IPS-15b (cell line): ENCODE results near the gene MECR.
A peak's percentile ranks its signal among the peaks of the same experiment; 100 is the strongest.
"Not testable (repeated sequence)": the region's sequence is repeated elsewhere in the genome, so short reads cannot be mapped to it uniquely, and the experiment has no call there.

ENCODE experiments used
- H3K27me3 ChIP-seq: one replicate; pipeline ENCODE4 v1.6.1; 2013; ENCODE audit warnings: low read length; ENCODE audit not compliant: control insufficient read depth, insufficient read depth
- H3K36me3 ChIP-seq: one replicate; pipeline ENCODE4 v1.6.1; 2013; ENCODE audit warnings: low read length; ENCODE audit not compliant: control insufficient read depth, insufficient read depth
- H3K4me1 ChIP-seq: one replicate; pipeline ENCODE4 v1.6.1; 2013; ENCODE audit warnings: mild to moderate bottlenecking, low read length; ENCODE audit not compliant: control insufficient read depth, insufficient read depth
- H3K4me3 ChIP-seq: one replicate; pipeline ENCODE4 v1.5.1; 2013; ENCODE audit warnings: low read depth, low read length
- H3K9ac ChIP-seq: one replicate; pipeline ENCODE4 v1.6.1; 2013; ENCODE audit warnings: low read depth, mild to moderate bottlenecking, low read length
- H3K9me3 ChIP-seq: one replicate; pipeline ENCODE4 v1.6.1; 2013; ENCODE audit warnings: mild to moderate bottlenecking, low read length; ENCODE audit not compliant: control insufficient read depth, insufficient read depth

The MECR gene

DNA sequence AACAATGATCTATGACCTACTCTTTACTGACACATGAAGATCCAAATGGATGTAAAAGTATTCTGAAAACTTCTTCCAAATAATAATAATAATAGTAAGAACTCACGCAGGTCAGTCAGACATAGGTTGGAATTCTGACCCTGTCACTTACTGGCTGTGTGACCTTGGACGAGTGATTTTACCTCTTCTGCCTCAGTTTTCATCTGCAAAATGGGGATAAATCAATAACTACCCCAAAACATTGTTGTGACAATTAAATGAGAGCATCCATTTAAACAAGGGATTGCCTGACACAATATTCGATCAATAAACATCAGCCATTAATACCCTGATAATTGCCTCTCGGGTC lies 556 bp downstream of the MECR start:
- Histone ChIP-seq H3K36me3 (no peaks in the 10 kb centered on the region), H3K4me3 (peak overlapping the region; percentile 61), H3K4me1 (peaks cover 16% of the 10 kb centered on the region)

GRCh38 chr1:29227511-29227910 lies 3.2 kb downstream of the MECR start:
- Histone ChIP-seq H3K9ac (no peak overlapping the region), H3K4me3 (no peak overlapping the region), H3K36me3 (no peaks in the 10 kb centered on the region)

More for the DNA sequence above, 556 bp downstream of the MECR start:
- Histone ChIP-seq H3K9ac (no peak overlapping the region), H3K9me3 (no peaks in the 10 kb centered on the region), H3K27me3 (peaks cover 30% of the 10 kb centered on the region)

DNA sequence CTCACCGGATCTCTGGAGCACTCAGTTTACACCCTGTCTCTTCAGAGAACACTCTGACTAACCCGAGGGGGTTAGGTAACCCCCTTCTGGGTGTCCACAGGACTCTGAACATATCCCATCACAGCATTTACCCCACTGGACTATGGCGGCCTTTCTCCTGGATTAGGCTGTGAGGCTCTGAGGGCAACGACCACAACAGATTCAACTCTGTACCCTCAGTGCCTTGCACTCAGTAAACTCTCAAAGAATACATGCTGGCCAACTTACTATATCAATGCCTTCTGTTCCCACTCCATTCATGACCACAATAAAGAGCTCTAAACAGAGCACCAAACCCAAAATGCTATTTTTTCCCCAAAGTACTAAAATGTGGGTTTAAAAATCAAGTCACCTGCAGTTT lies 5.4 kb downstream of the MECR start:
- no peaks in the 10 kb centered on the region for H3K9me3 ChIP-seq
- H3K9ac ChIP-seq, result no peak overlapping the region
- H3K27me3 ChIP-seq, result no peaks in the 10 kb centered on the region
- peaks cover 12% of the 10 kb centered on the region for H3K4me1 ChIP-seq
- no peak overlapping the region for H3K4me3 ChIP-seq
- no peaks in the 10 kb centered on the region for H3K36me3 ChIP-seq

More at GRCh38 chr1:29227511-29227910, 3.2 kb downstream of the MECR start:
- Histone ChIP-seq H3K27me3 (peaks cover 12% of the 10 kb centered on the region), H3K9me3 (no peaks in the 10 kb centered on the region), H3K4me1 (peaks cover 16% of the 10 kb centered on the region)

- H3K9me3 ChIP-seq, result no peaks in the 10 kb centered on the region
- H3K36me3 ChIP-seq, result no peaks in the 10 kb centered on the region
- H3K4me3 ChIP-seq, result no peak overlapping the region
- H3K27me3 ChIP-seq, result no peaks in the 10 kb centered on the region
- H3K9ac ChIP-seq, result peak overlapping the region; percentile 60
- peaks cover 7% of the 10 kb centered on the region for H3K4me1 ChIP-seq
Observed at GRCh38 chr1:29224356-29224837, 6.3 kb downstream of the MECR start.

- no peak overlapping the region for H3K9ac ChIP-seq
- H3K9me3 ChIP-seq, result no peaks in the 10 kb centered on the region
- H3K4me1 ChIP-seq, result peaks cover 7% of the 10 kb centered on the region
- H3K4me3 ChIP-seq, result no peak overlapping the region
- H3K36me3 ChIP-seq, result no peaks in the 10 kb centered on the region
- no peaks in the 10 kb centered on the region for H3K27me3 ChIP-seq
Observed at GRCh38 chr1:29223521-29223920, 7.2 kb downstream of the MECR start.

GRCh38 chr1:29222686-29223085 lies 8.0 kb downstream of the MECR start:
- Histone ChIP-seq H3K36me3 (peaks cover 2% of the 10 kb centered on the region), H3K4me1 (peaks cover 5% of the 10 kb centered on the region), H3K9me3 (no peaks in the 10 kb centered on the region), H3K27me3 (no peaks in the 10 kb centered on the region), H3K4me3 (no peak overlapping the region), H3K9ac (no peak overlapping the region)

- not testable (repeated sequence) for H3K4me3 ChIP-seq, H3K9me3 ChIP-seq, H3K9ac ChIP-seq, H3K4me1 ChIP-seq, H3K27me3 ChIP-seq, H3K36me3 ChIP-seq
Observed at GRCh38 chr1:29222260-29222659, 8.5 kb downstream of the MECR start.

GRCh38 chr1:29221296-29221695 lies 9.4 kb downstream of the MECR start:
- Histone ChIP-seq H3K4me1 (no peaks in the 10 kb centered on the region), H3K27me3 (no peaks in the 10 kb centered on the region), H3K9me3 (no peaks in the 10 kb centered on the region), H3K4me3 (no peak overlapping the region), H3K36me3 (peaks cover 5% of the 10 kb centered on the region), H3K9ac (no peak overlapping the region)

DNA sequence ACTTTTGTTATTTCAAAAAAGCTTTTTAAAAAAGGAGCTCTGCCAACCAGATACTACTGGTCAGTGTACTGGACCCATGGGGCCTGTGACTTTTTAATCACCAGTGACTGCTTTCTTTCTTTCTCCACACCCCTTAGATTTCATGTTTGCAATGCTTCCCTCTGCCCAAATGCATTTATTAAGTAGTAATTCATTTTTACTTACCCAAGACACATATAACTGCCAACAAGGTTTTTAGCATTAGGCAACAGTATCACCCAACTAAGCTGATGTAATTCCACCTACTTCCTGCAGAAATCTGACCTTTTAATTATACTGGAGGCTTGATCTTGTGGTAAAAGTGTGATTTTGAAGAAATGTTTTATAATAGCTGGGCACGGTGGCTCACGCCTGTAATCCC lies 12.5 kb downstream of the MECR start:
- no peaks in the 10 kb centered on the region for H3K9me3 ChIP-seq
- H3K4me3 ChIP-seq, result no peak overlapping the region
- H3K27me3 ChIP-seq, result no peaks in the 10 kb centered on the region
- H3K9ac ChIP-seq, result no peak overlapping the region
- H3K4me1 ChIP-seq, result no peaks in the 10 kb centered on the region
- peaks cover 15% of the 10 kb centered on the region for H3K36me3 ChIP-seq

- Histone ChIP-seq H3K4me1 (no peaks in the 10 kb centered on the region), H3K9ac (no peak overlapping the region), H3K36me3 (peaks cover 15% of the 10 kb centered on the region)
Observed at GRCh38 chr1:29217633-29218032, 13.1 kb downstream of the MECR start.

DNA sequence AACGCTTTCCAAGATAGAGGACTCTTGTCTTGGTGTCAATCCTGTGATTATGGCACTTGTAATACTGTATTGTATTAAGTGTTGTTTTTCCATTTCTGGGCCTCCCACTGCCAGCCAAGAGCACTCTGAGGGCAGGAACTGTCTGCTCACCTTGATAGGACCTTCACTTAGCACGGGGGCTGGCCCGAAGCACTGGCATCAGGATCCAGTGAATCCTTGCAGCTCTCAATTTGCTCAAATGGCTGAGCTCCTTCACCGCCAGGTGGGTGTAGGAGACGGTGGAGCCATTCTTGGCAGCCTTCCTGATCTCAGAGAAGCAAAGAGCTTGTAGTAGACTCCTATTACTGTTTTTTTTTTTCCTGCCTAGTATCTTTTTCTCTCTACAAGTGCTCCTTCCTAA lies 17.7 kb downstream of the MECR start:
- H3K36me3 ChIP-seq, result peaks cover 15% of the 10 kb centered on the region
- H3K4me1 ChIP-seq, result no peaks in the 10 kb centered on the region
- no peaks in the 10 kb centered on the region for H3K9me3 ChIP-seq
- H3K9ac ChIP-seq, result no peak overlapping the region
- no peak overlapping the region for H3K4me3 ChIP-seq
- no peaks in the 10 kb centered on the region for H3K27me3 ChIP-seq

More at GRCh38 chr1:29217633-29218032, 13.1 kb downstream of the MECR start:
- Histone ChIP-seq H3K27me3 (no peaks in the 10 kb centered on the region), H3K9me3 (no peaks in the 10 kb centered on the region), H3K4me3 (no peak overlapping the region)

GRCh38 chr1:29211086-29212030 lies 19.4 kb downstream of the MECR start:
- no peak overlapping the region for H3K9ac ChIP-seq
- peaks cover 10% of the 10 kb centered on the region for H3K36me3 ChIP-seq
- H3K9me3 ChIP-seq, result no peaks in the 10 kb centered on the region

More at GRCh38 chr1:29211086-29212030, 19.4 kb downstream of the MECR start:
- Histone ChIP-seq H3K4me1 (no peaks in the 10 kb centered on the region), H3K27me3 (no peaks in the 10 kb centered on the region), H3K4me3 (no peak overlapping the region)
